HepG2 (cell line): ENCODE measurements around the gene PLXND1. TPM values are rescaled to one million over a fixed set of nuclear protein-coding genes. Genes with fewer than 3 reads are reported as not detected.

Source experiments
- ATAC-seq: fragments of 200-7000 bp; cut with Tn5 transposase; 3 replicates; pipeline ENCODE4 v1.9.1; 2020; ENCODE audit warnings: mild to moderate bottlenecking, moderate library complexity
- BruUV-seq: library from RNA; stranded (reverse); fragments of 400-500 nt; replicated peaks from 2 replicates; lab custom pipeline; 2021; lab: Mats Ljungman, UMichigan
- CTCF ChIA-PET: fragments of 300-600 bp; formaldehyde crosslinking; extraction: SDS; loops from one replicate; lab custom pipeline; 2021; ENCODE audit warnings: low total read pairs, inconsistent platforms, low intra/inter-chr PET ratio; lab: Yijun Ruan, JAX
- POLR2A ChIA-PET: fragments of 350-600 bp; sonication (Branson Sonifier 250); formaldehyde crosslinking; loops from one replicate; lab custom pipeline; 2020; ENCODE audit warnings: antibody characterized with exemption, inconsistent platforms; lab: Yijun Ruan, JAX
- DNase-seq: peaks from one replicate; pipeline ENCODE4 v3.0.0-alpha.2; 2015; ENCODE audit warnings: low spot score
- FAIRE-seq: peaks from 3 replicates; lab custom pipeline; 2011; peaks lifted over from hg19 to GRCh38; lab: Jason Lieb, UNC
- H2AFZ ChIP-seq: one replicate; pipeline ENCODE4 v1.6.1; 2011; ENCODE audit warnings: low read length, inconsistent platforms
- H3K27ac ChIP-seq: fragments of 300-600 bp; 3 replicates; pipeline ENCODE4 v1.8.0; 2011; ENCODE audit warnings: mixed run types, mild to moderate bottlenecking, mixed read lengths, low read length, inconsistent platforms; ENCODE audit not compliant: insufficient read depth; ENCODE audit errors: extremely low read length
- H3K27me3 ChIP-seq, 2 experiments: fragments of 200-600 bp in 1 of 2; 2 replicates in 1 of 2; 3 replicates in 1 of 2; pipeline versions ENCODE4 v1.6.0 to v1.8.0; 2011; ENCODE audit warnings: low read length in 2 of 2, mild to moderate bottlenecking in 2 of 2, moderate library complexity in 2 of 2, inconsistent platforms in 1 of 2; ENCODE audit not compliant: insufficient read depth in 2 of 2, control insufficient read depth in 1 of 2
- H3K36me3 ChIP-seq, 2 experiments: fragments of 200-600 bp in 1 of 2; replicated peaks in 1 of 2; 2 replicates in 1 of 2; 3 replicates in 1 of 2; pipeline versions ENCODE4 v1.5.1 to v1.8.0; 2011; ENCODE audit warnings: low read length in 2 of 2, inconsistent platforms in 1 of 2; ENCODE audit not compliant: insufficient read depth in 2 of 2, control insufficient read depth in 1 of 2
- H3K4me1 ChIP-seq: 2 replicates; pipeline ENCODE4 v1.5.1; 2012; ENCODE audit warnings: low read length, inconsistent platforms; ENCODE audit not compliant: insufficient read depth
- H3K4me2 ChIP-seq: 2 replicates; pipeline ENCODE4 v1.6.0; 2011; ENCODE audit warnings: low read depth, low read length, inconsistent platforms
- H3K4me3 ChIP-seq, 3 experiments: fragments of 200-600 bp in 1 of 3; sonication (generic), shearing (Covaris generic) in 1 of 3; replicated peaks in 1 of 3; 2 replicates each; pipeline ENCODE4 v1.5.1; 2011 to 2016; ENCODE audit warnings: low read length in 3 of 3, inconsistent platforms in 2 of 3, low read depth in 2 of 3, mild to moderate bottlenecking in 2 of 3, control low read depth in 1 of 3, mixed read lengths in 1 of 3; ENCODE audit not compliant: insufficient read depth in 1 of 3
- H3K79me2 ChIP-seq: one replicate; pipeline ENCODE4 v1.6.1; 2011; ENCODE audit warnings: low read length, inconsistent platforms; ENCODE audit not compliant: insufficient read depth
- H3K9ac ChIP-seq: 2 replicates; pipeline ENCODE4 v1.6.0; 2011; ENCODE audit warnings: mild to moderate bottlenecking, low read depth, low read length, inconsistent platforms; ENCODE audit not compliant: insufficient read depth
- H3K9me3 ChIP-seq: 2 replicates; pipeline ENCODE4 v1.5.1; 2012; ENCODE audit warnings: mild to moderate bottlenecking, low read length
- H4K20me1 ChIP-seq: 2 replicates; pipeline ENCODE4 v1.6.0; 2011; ENCODE audit warnings: inconsistent platforms, mild to moderate bottlenecking, low read length, moderate library complexity; ENCODE audit not compliant: insufficient read depth
- ARNTL ChIP-seq: sonication (generic); formaldehyde crosslinking; IDR thresholded peaks from 2 replicates; pipeline ENCODE4 v1.4.0; 2020; ENCODE audit warnings: mild to moderate bottlenecking, missing genetic modification reagents
- FOXJ3 ChIP-seq: sonication (generic); formaldehyde crosslinking; IDR thresholded peaks from 2 replicates; pipeline ENCODE4 v1.4.0; 2020; ENCODE audit warnings: missing genetic modification reagents, mild to moderate bottlenecking, borderline replicate concordance
- ISX ChIP-seq: sonication (generic); formaldehyde crosslinking; conservative IDR thresholded peaks from 2 replicates; pipeline ENCODE4 v1.5.0; 2020; ENCODE audit warnings: missing genetic modification reagents
- MBD4 ChIP-seq: IDR thresholded peaks from 2 replicates; pipeline ENCODE4 v1.6.1; 2012; ENCODE audit warnings: low read length, inconsistent platforms, borderline replicate concordance
- NR2F6 ChIP-seq, 2 experiments: IDR thresholded peaks; 2 replicates each; pipeline ENCODE4 v1.6.1; 2016; ENCODE audit warnings: antibody characterized with exemption in 1 of 2, mild to moderate bottlenecking in 1 of 2
- RFXANK ChIP-seq: IDR thresholded peaks from 2 replicates; pipeline ENCODE4 v1.6.1; 2016
- SMAD9 ChIP-seq: sonication (generic); formaldehyde crosslinking; IDR thresholded peaks from 2 replicates; pipeline ENCODE4 v1.5.1; 2020; ENCODE audit warnings: mild to moderate bottlenecking, missing genetic modification reagents
- SUZ12 ChIP-seq: fragments of 150-350 bp; IDR thresholded peaks from 2 replicates; pipeline ENCODE4 v1.6.1; 2014; ENCODE audit warnings: low read depth, low read length
- TAF1 ChIP-seq: sonication (generic); formaldehyde crosslinking; IDR thresholded peaks from 2 replicates; pipeline ENCODE4 v1.4.0; 2020; ENCODE audit warnings: missing genetic modification reagents
- TRAFD1 ChIP-seq: sonication (generic); formaldehyde crosslinking; IDR thresholded peaks from 2 replicates; pipeline ENCODE4 v1.5.1; 2020; ENCODE audit warnings: missing genetic modification reagents, mild to moderate bottlenecking, borderline replicate concordance
- ZFP36 ChIP-seq: fragments of 150-350 bp; IDR thresholded peaks from 2 replicates; pipeline ENCODE4 v1.6.1; 2018; ENCODE audit warnings: borderline replicate concordance, low read length, low read depth; ENCODE audit not compliant: partially characterized antibody
- ZNF335 ChIP-seq: sonication (generic); formaldehyde crosslinking; IDR thresholded peaks from 2 replicates; pipeline ENCODE4 v1.4.0; 2020; ENCODE audit warnings: missing genetic modification reagents
- ZNF564 ChIP-seq: sonication (generic); formaldehyde crosslinking; IDR thresholded peaks from 2 replicates; pipeline ENCODE4 v1.8.1; 2023; ENCODE audit warnings: mild to moderate bottlenecking, missing genetic modification reagents
- ZNF569 ChIP-seq: sonication (generic); formaldehyde crosslinking; IDR thresholded peaks from 2 replicates; pipeline ENCODE4 v1.5.0; 2020; ENCODE audit warnings: mild to moderate bottlenecking, missing genetic modification reagents, moderate library complexity, borderline replicate concordance
- ZNF598 ChIP-seq: sonication (generic); formaldehyde crosslinking; IDR thresholded peaks from 2 replicates; pipeline ENCODE4 v1.5.1; 2020; ENCODE audit warnings: mild to moderate bottlenecking, missing genetic modification reagents, borderline replicate concordance
- ZNF75D ChIP-seq: sonication (generic); formaldehyde crosslinking; IDR thresholded peaks from 2 replicates; pipeline ENCODE4 v1.8.1; 2023; ENCODE audit warnings: missing genetic modification reagents, mild to moderate bottlenecking, borderline replicate concordance
- WGBS: methylation state at CpG from one replicate; pipeline ENCODE4 v1.1.6; 2017; ENCODE audit warnings: low lambda C conversion rate; 5-methylcytosine and 5-hydroxymethylcytosine counted together
- in situ Hi-C: cut with HindIII; loops from 2 replicates; pipeline ENCODE4 v1.10.0; 2017; ENCODE audit warnings: low pct_unique_long_range_greater_than_20kb; ENCODE audit not compliant: extremely low pct_ligation_motif_present
- intact Hi-C: fragments of 100-400 bp; cut with micrococcal nuclease; formaldehyde crosslinking; loops from one replicate; pipeline ENCODE4 v1.10.0; 2022; ENCODE audit not compliant: unreplicated experiment
- polyA plus RNA-seq, 8 experiments: library from polyadenylated mRNA; depleted of rRNA in 3 of 8; stranded (reverse) in 7 of 8; unstranded in 1 of 8; fragments of >200 nt; fragmentation: Illumina TruSeq in 4 of 8; extraction: Trizol in 4 of 8; gene quantifications; 2 replicates each; pipeline versions ENCODE4 v1.2.1 to v1.2.3, GENCODE V29; 2011 to 2016; ENCODE audit warnings: low read depth in 4 of 8, missing spikeins in 1 of 8, mixed read lengths in 1 of 8; ENCODE audit not compliant: insufficient read depth in 1 of 8
- total RNA-seq, 5 experiments: library from RNA; depleted of rRNA; stranded (reverse); fragments of >200 nt; fragmentation: Illumina TruSeq; extraction: Trizol; gene quantifications; 2 replicates each; pipeline ENCODE4 v1.2.3, GENCODE V29; 2016; ENCODE audit warnings: low read depth in 1 of 5
- TF ChIP-seq, protein P1 (sequence below), 2 experiments: sonication (generic) in 1 of 2; formaldehyde crosslinking in 1 of 2; IDR thresholded peaks; 2 replicates each; pipeline versions ENCODE4 v1.6.1 to v1.9.0; 2014 to 2022; ENCODE audit warnings: antibody characterized with exemption in 1 of 2, borderline replicate concordance in 1 of 2, inconsistent platforms in 1 of 2, low read depth in 1 of 2, missing genetic modification reagents in 1 of 2
- TF ChIP-seq, protein P2 (sequence below): sonication (generic); formaldehyde crosslinking; IDR thresholded peaks from 2 replicates; pipeline ENCODE4 v1.4.0; 2020; ENCODE audit warnings: missing genetic modification reagents

Gene PLXND1
- total and polyA plus RNA-seq, 2 of the 13 experiments (the other 11 are each of a cell fraction or from before 2014, with no cell fraction given): 15.9 to 42.0 TPM

GRCh38 chr3:129644836-129645235 is 38.4 kb upstream of the PLXND1 start:
- Histone ChIP-seq H3K27ac (no peak overlapping the region), H3K36me3 (no peaks in the 10 kb centered on the region; a peak in 2 of 5 replicates), H4K20me1 (peaks cover 11% of the 10 kb centered on the region), H3K27me3 (no peaks in the 10 kb centered on the region), H3K4me2 (no peak overlapping the region), H2AFZ (no peak overlapping the region), H3K79me2 (no peaks in the 10 kb centered on the region), H3K9me3 (no peaks in the 10 kb centered on the region), H3K4me3 (no peak overlapping the region), H3K4me1 (peaks cover 27% of the 10 kb centered on the region), H3K9ac (no peak overlapping the region)
- FAIRE-seq (no peak), ATAC-seq (no peak), DNase-seq (no peak)
- BruUV-seq: no TSS peak
- in situ Hi-C loops: no loop called here
- TF ChIP-seq TRAFD1 (CRISPR knock-in tag): no peak
- TF ChIP-seq ZNF335 (CRISPR knock-in tag): no peak
- TF ChIP-seq ZFP36: no peak
- no peak for TF ChIP-seq RFXANK (CRISPR knock-in tag)
- TF ChIP-seq ZNF569 (CRISPR knock-in tag): no peak
- TF ChIP-seq TAF1 (CRISPR knock-in tag): no peak
- TF ChIP-seq SMAD9 (CRISPR knock-in tag): no peak
- TF ChIP-seq, protein P1, sequence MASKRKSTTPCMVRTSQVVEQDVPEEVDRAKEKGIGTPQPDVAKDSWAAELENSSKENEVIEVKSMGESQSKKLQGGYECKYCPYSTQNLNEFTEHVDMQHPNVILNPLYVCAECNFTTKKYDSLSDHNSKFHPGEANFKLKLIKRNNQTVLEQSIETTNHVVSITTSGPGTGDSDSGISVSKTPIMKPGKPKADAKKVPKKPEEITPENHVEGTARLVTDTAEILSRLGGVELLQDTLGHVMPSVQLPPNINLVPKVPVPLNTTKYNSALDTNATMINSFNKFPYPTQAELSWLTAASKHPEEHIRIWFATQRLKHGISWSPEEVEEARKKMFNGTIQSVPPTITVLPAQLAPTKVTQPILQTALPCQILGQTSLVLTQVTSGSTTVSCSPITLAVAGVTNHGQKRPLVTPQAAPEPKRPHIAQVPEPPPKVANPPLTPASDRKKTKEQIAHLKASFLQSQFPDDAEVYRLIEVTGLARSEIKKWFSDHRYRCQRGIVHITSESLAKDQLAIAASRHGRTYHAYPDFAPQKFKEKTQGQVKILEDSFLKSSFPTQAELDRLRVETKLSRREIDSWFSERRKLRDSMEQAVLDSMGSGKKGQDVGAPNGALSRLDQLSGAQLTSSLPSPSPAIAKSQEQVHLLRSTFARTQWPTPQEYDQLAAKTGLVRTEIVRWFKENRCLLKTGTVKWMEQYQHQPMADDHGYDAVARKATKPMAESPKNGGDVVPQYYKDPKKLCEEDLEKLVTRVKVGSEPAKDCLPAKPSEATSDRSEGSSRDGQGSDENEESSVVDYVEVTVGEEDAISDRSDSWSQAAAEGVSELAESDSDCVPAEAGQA (IDR thresholded peaks at IDR 0.05; ENCODE audit: low read depth): no peak
- TF ChIP-seq, protein P1 (CRISPR knock-in tag; IDR thresholded peaks at IDR 0.05; ENCODE audit: borderline replicate concordance): no peak
- no peak for TF ChIP-seq ARNTL (CRISPR knock-in tag)
- TF ChIP-seq MBD4: no peak
- TF ChIP-seq SUZ12: no peak
- TF ChIP-seq, protein P2, sequence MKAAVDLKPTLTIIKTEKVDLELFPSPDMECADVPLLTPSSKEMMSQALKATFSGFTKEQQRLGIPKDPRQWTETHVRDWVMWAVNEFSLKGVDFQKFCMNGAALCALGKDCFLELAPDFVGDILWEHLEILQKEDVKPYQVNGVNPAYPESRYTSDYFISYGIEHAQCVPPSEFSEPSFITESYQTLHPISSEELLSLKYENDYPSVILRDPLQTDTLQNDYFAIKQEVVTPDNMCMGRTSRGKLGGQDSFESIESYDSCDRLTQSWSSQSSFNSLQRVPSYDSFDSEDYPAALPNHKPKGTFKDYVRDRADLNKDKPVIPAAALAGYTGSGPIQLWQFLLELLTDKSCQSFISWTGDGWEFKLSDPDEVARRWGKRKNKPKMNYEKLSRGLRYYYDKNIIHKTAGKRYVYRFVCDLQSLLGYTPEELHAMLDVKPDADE (CRISPR knock-in tag): no peak
- TF ChIP-seq NR2F6 (IDR thresholded peaks at IDR 0.05): no peak
- TF ChIP-seq NR2F6 (CRISPR knock-in tag; IDR thresholded peaks at IDR 0.05): no peak
- no peak for TF ChIP-seq ZNF564 (CRISPR knock-in tag)
- TF ChIP-seq ISX (CRISPR knock-in tag): no peak
- no peak for TF ChIP-seq ZNF598 (CRISPR knock-in tag)
- TF ChIP-seq FOXJ3 (CRISPR knock-in tag): no peak
- no peak for TF ChIP-seq ZNF75D (CRISPR knock-in tag)
- WGBS: 98% methylated on average over 3 of the region's 3 CpGs
- intact Hi-C loops: loop anchor here (5.0 kb wide), 1 partner anchor 287 kb away; no protein-coding TSS in a partner anchor
- POLR2A ChIA-PET: no interaction called here
- CTCF ChIA-PET: no interaction called here
